GM21390 (cell line): ENCODE measurements around the gene NQO2.
A peak's percentile ranks its signal among the peaks of the same experiment; 100 is the strongest.

Experiments used
- ATAC-seq: cut with Tn5 transposase; IDR thresholded peaks from one replicate; pipeline ENCODE4 v1.9.1; 2021; ENCODE audit not compliant: unreplicated experiment

Gene NQO2

GRCh38 chr6:3068329-3069214, 68.9 kb downstream of the NQO2 start, which contains the start of gene RIPK1:
TSS of gene RIPK1 (plus strand) at chr6:3068494. CDS start at chr6:3076824, 8,330 bp downstream.
- peak; percentile 81 for ATAC-seq
